HG03342 (cell line): ENCODE measurements around the gene SLC22A1.

Experiments
- ATAC-seq: cut with Tn5 transposase; IDR thresholded peaks from one replicate; pipeline ENCODE4 v1.9.1; 2021; ENCODE audit warnings: mild to moderate bottlenecking, moderate library complexity; ENCODE audit not compliant: unreplicated experiment

SLC22A1 gene

GRCh38 chr6:160207618-160208017 lies 86.0 kb downstream of the SLC22A1 start:
- no peak for ATAC-seq
